ENCODE measurements around the gene MROH7. TPM values are rescaled to one million over a fixed set of nuclear protein-coding genes. Genes with fewer than 3 reads are reported as not detected.

MROH7 gene
- total and polyA plus RNA-seq, 2 of the 13 experiments (the other 11 are each of a cell fraction or from before 2014, with no cell fraction given), result 0.09 TPM

GRCh38 chr1:54610048-54610447 is 31.5 kb upstream of the MROH7 start:
- Histone ChIP-seq H3K9ac (ENCODE audit: insufficient read depth, low read depth, low read length) (no peak overlapping the region), H4K20me1 (ENCODE audit: insufficient read depth, low read length) (no peaks in the 10 kb centered on the region), H2AFZ (ENCODE audit: low read length) (no peak overlapping the region), H3K4me2 (ENCODE audit: low read depth, low read length) (no peak overlapping the region), H3K4me3 (replicated peaks in 1 of 3; ENCODE audit: insufficient read depth in 1 of 3, low read depth in 2 of 3, low read length in 3 of 3) (no peak overlapping the region), H3K79me2 (ENCODE audit: insufficient read depth, low read length) (no peaks in the 10 kb centered on the region), H3K9me3 (ENCODE audit: low read length) (no peaks in the 10 kb centered on the region), H3K4me1 (ENCODE audit: insufficient read depth, low read length) (peaks cover 15% of the 10 kb centered on the region), H3K27me3 (ENCODE audit: control insufficient read depth in 1 of 2, insufficient read depth in 2 of 2, low read length in 2 of 2) (no peaks in the 10 kb centered on the region), H3K36me3 (replicated peaks in 1 of 2; ENCODE audit: control insufficient read depth in 1 of 2, insufficient read depth in 2 of 2, low read length in 2 of 2) (no peaks in the 10 kb centered on the region), H3K27ac (ENCODE audit: extremely low read length, insufficient read depth, low read length) (no peak overlapping the region)
- ChIA-PET CTCF (ENCODE audit: low intra/inter-chr PET ratio, low total read pairs) (no interaction called here), POLR2A (no interaction called here)
- DNase-seq (ENCODE audit: low spot score) (no peak), FAIRE-seq (no peak), ATAC-seq (no peak)
- BruUV-seq (replicated peaks), result no TSS peak
- intact Hi-C loops (cut with micrococcal nuclease; ENCODE audit: unreplicated experiment) (no loop called here), in situ Hi-C loops (cut with HindIII; ENCODE audit: extremely low pct_ligation_motif_present, low pct_unique_long_range_greater_than_20kb) (no loop called here)
- peak; percentile 54; the same call in 1 of the 2 replicates for TF ChIP-seq RFX1 (IDR thresholded peaks at IDR 0.05)
- TF ChIP-seq, protein P1, sequence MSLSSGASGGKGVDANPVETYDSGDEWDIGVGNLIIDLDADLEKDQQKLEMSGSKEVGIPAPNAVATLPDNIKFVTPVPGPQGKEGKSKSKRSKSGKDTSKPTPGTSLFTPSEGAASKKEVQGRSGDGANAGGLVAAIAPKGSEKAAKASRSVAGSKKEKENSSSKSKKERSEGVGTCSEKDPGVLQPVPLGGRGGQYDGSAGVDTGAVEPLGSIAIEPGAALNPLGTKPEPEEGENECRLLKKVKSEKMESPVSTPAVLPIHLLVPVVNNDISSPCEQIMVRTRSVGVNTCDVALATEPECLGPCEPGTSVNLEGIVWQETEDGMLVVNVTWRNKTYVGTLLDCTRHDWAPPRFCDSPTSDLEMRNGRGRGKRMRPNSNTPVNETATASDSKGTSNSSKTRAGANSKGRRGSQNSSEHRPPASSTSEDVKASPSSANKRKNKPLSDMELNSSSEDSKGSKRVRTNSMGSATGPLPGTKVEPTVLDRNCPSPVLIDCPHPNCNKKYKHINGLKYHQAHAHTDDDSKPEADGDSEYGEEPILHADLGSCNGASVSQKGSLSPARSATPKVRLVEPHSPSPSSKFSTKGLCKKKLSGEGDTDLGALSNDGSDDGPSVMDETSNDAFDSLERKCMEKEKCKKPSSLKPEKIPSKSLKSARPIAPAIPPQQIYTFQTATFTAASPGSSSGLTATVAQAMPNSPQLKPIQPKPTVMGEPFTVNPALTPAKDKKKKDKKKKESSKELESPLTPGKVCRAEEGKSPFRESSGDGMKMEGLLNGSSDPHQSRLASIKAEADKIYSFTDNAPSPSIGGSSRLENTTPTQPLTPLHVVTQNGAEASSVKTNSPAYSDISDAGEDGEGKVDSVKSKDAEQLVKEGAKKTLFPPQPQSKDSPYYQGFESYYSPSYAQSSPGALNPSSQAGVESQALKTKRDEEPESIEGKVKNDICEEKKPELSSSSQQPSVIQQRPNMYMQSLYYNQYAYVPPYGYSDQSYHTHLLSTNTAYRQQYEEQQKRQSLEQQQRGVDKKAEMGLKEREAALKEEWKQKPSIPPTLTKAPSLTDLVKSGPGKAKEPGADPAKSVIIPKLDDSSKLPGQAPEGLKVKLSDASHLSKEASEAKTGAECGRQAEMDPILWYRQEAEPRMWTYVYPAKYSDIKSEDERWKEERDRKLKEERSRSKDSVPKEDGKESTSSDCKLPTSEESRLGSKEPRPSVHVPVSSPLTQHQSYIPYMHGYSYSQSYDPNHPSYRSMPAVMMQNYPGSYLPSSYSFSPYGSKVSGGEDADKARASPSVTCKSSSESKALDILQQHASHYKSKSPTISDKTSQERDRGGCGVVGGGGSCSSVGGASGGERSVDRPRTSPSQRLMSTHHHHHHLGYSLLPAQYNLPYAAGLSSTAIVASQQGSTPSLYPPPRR (CRISPR knock-in tag; IDR thresholded peaks at IDR 0.05; ENCODE audit: borderline replicate concordance), result no peak
- 100% methylated on average over 1 of the region's 6 CpGs for WGBS (ENCODE audit: low lambda C conversion rate)

Data from HepG2 (cell line).